ENCODE data around the gene TRMT112. TPM values are rescaled to one million over a fixed set of nuclear protein-coding genes. Genes with fewer than 3 reads are reported as not detected.

The TRMT112 gene
- total and polyA plus RNA-seq, 4 donors, result 52.5 to 137 (median 131) TPM

GRCh38 chr11:64306563-64306875, 10.8 kb downstream of the TRMT112 start:
- 12% methylated on average over 9 of the region's 9 CpGs for WGBS
- H3K4me1 ChIP-seq (ENCODE audit: control insufficient read depth in 4 of 4, insufficient read depth in 4 of 4, low read length in 3 of 4), result peaks cover 5 to 46% (median 32%) of the 10 kb centered on the region in 4 donors
- no peaks in the 10 kb centered on the region for H3K36me3 ChIP-seq (ENCODE audit: control insufficient read depth in 4 of 4, insufficient read depth in 3 of 4, low read depth in 1 of 4, low read length in 3 of 4)
- DNase-seq (ENCODE audit: low spot score), result no peak
- no peaks in the 10 kb centered on the region for H3K27me3 ChIP-seq (ENCODE audit: control insufficient read depth in 4 of 4, insufficient read depth in 4 of 4, low read length in 3 of 4)
- peak overlapping the region; percentile 76 to 90 (median 85) for H3K4me3 ChIP-seq (ENCODE audit: low read depth in 1 of 3, low read length in 3 of 3)
- TF ChIP-seq, protein P1, sequence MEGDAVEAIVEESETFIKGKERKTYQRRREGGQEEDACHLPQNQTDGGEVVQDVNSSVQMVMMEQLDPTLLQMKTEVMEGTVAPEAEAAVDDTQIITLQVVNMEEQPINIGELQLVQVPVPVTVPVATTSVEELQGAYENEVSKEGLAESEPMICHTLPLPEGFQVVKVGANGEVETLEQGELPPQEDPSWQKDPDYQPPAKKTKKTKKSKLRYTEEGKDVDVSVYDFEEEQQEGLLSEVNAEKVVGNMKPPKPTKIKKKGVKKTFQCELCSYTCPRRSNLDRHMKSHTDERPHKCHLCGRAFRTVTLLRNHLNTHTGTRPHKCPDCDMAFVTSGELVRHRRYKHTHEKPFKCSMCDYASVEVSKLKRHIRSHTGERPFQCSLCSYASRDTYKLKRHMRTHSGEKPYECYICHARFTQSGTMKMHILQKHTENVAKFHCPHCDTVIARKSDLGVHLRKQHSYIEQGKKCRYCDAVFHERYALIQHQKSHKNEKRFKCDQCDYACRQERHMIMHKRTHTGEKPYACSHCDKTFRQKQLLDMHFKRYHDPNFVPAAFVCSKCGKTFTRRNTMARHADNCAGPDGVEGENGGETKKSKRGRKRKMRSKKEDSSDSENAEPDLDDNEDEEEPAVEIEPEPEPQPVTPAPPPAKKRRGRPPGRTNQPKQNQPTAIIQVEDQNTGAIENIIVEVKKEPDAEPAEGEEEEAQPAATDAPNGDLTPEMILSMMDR (IDR thresholded peaks at IDR 0.05; ENCODE audit: low read depth, low read length, missing input control), result no peak
- TF ChIP-seq MAX (IDR thresholded peaks at IDR 0.05) (no peak), GABPA (IDR thresholded peaks at IDR 0.05 in 1 of 2, conservative IDR thresholded peaks at IDR 0.05 in 1 of 2) (no peak), TAF1 (conservative IDR thresholded peaks at IDR 0.05) (no peak), HNF4G (IDR thresholded peaks at IDR 0.05) (no peak), RAD21 (IDR thresholded peaks at IDR 0.05) (no peak), NR2F2 (IDR thresholded peaks at IDR 0.05) (no peak), RXRA (IDR thresholded peaks at IDR 0.05) (no peak), EGR1 (IDR thresholded peaks at IDR 0.05; ENCODE audit: low read depth in 2 of 2) (no peak), YY1 (IDR thresholded peaks at IDR 0.05) (no peak), SP1 (IDR thresholded peaks at IDR 0.05) (no peak), FOXA2 (IDR thresholded peaks at IDR 0.05) (no peak), REST (IDR thresholded peaks at IDR 0.05) (no peak), ATF3 (IDR thresholded peaks at IDR 0.05) (no peak), JUND (IDR thresholded peaks at IDR 0.05) (no peak), ZBTB33 (IDR thresholded peaks at IDR 0.05) (no peak)
- peak overlapping the region; percentile 52 to 87 for H3K9ac ChIP-seq (ENCODE audit: low read depth in 1 of 2, low read length in 2 of 2)
- H3K9me3 ChIP-seq (ENCODE audit: control insufficient read depth in 4 of 4, low read length in 3 of 4), result no peaks in the 10 kb centered on the region
- H3K27ac ChIP-seq (ENCODE audit: low read depth in 1 of 2, low read length in 2 of 2), result peak overlapping the region; percentile 94 to 98

Measured in liver (tissue), 9 donors.